ENCODE data around the gene PTCSC3.

Gene PTCSC3

DNA sequence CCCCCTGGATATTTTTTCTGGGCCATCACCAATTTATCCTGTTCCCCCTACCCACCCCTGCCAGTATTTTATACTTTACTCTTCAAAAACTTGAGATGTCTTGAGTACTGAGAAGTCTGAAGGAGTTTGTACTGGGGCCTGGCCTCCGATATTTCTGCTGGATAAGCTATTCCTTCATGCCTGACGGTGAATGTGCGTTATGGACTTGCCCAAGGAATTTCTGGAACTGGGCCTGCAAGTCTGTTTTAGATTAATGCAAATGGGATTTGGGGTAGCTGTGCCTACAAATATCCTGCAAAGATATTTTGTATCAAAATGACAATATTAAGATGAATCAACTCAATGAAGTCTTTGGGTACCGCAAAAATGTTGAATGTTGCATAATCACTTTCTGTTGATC lies at the start of gene PTCSC3:
Gene PTCSC3, minus strand, starts transcription at position 199 of the 400 bp plus-strand sequence.
- DNase-seq (ENCODE audit: extremely low read depth, low read depth), result peak; percentile 27
- TF ChIP-seq, protein P1, sequence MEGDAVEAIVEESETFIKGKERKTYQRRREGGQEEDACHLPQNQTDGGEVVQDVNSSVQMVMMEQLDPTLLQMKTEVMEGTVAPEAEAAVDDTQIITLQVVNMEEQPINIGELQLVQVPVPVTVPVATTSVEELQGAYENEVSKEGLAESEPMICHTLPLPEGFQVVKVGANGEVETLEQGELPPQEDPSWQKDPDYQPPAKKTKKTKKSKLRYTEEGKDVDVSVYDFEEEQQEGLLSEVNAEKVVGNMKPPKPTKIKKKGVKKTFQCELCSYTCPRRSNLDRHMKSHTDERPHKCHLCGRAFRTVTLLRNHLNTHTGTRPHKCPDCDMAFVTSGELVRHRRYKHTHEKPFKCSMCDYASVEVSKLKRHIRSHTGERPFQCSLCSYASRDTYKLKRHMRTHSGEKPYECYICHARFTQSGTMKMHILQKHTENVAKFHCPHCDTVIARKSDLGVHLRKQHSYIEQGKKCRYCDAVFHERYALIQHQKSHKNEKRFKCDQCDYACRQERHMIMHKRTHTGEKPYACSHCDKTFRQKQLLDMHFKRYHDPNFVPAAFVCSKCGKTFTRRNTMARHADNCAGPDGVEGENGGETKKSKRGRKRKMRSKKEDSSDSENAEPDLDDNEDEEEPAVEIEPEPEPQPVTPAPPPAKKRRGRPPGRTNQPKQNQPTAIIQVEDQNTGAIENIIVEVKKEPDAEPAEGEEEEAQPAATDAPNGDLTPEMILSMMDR (IDR thresholded peaks at IDR 0.05; ENCODE audit: low read depth, low read length), result no peak

DNA sequence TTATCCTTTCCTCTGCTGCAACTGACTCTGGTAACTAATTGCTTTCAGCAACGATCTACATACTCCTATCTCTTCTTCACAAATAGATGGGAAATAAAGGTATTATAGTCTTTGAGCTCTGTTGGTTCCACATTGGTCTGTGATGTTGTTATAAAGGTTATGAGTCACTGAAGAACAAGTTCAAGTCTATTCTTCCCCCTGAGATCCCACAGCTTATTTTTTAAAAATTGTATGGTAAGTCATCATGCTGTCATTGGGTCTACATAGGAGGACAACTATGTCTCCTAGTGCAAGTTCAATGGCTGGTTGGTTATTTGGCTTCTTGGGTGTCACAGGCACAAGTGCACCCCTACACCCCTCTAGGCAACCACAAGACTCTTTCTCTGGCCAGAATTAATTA lies 49.6 kb upstream of the PTCSC3 start:
- TF ChIP-seq, protein P1 (IDR thresholded peaks at IDR 0.05; ENCODE audit: low read depth, low read length), result no peak
- no peak for DNase-seq (ENCODE audit: extremely low read depth, low read depth)

DNA sequence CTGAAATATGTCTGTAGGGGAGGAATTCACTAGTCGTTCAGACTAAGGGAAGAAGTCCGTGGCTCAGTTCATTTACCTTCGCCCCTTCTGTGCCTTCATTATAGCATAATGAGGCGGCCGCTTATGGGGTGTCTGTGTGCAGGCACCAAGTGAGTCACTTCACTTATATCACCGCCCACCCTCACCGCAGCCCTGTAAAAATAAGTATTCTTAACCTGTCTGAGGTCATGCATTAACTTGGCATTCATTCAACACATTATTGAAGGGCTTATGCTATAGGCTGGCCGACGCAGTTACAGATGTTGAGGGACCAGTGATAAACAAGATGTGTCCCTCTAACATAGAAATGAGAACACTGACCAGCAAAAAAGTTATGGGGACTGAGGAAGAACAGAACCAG lies 47.7 kb upstream of the PTCSC3 start:
- no peak for DNase-seq (ENCODE audit: extremely low read depth, low read depth)
- TF ChIP-seq, protein P1 (IDR thresholded peaks at IDR 0.05; ENCODE audit: low read depth, low read length), result no peak

DNA sequence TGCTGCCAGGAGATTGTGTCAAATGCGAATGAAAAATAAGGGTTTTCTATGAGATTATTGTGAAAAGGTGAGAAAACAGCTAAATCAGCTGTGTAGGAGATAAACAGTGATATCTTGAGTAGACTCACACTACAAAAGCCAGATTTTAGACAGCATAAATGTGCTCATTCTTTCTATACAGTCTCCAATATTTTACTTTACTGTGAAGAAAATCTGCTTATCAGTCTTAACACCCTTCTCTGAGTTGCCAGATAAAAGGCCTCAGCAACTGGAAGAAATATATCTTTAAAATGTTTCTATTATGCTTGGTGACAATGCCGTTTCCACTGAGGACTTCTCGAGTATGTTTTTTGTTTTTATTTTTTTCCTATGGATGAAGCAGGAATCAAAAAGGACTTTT lies 47.0 kb upstream of the PTCSC3 start:
- no peak for DNase-seq (ENCODE audit: extremely low read depth, low read depth)

DNA sequence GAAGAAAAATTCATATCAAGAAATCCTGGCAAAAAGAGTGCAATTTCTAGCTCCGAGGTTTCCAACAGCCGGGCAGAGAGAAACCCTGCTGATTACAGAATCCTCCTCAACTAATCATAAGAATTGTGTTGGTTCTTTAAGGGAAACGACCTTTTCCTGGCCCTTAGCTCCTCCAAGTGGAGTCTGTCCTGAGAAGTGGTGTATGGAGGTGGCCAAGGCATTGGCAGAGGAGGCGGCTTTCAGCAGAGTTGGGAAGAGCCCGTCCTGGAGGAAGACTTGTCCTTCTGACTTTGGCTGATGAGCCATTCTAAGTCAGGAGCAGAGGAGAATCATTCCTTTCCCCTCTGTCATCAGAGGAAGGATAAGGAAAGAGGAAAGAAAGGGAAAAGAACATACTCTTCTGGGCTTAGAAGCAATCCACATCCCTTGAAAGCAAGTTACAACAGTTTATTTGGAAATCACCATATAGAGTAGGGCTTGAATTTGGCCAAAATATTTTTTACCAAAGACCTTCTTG lies 46.5 kb upstream of the PTCSC3 start:
- TF ChIP-seq, protein P1 (IDR thresholded peaks at IDR 0.05; ENCODE audit: low read depth, low read length), result no peak

More for the DNA sequence above, 47.0 kb upstream of the PTCSC3 start:
- TF ChIP-seq, protein P1 (IDR thresholded peaks at IDR 0.05; ENCODE audit: low read depth, low read length), result no peak

DNA sequence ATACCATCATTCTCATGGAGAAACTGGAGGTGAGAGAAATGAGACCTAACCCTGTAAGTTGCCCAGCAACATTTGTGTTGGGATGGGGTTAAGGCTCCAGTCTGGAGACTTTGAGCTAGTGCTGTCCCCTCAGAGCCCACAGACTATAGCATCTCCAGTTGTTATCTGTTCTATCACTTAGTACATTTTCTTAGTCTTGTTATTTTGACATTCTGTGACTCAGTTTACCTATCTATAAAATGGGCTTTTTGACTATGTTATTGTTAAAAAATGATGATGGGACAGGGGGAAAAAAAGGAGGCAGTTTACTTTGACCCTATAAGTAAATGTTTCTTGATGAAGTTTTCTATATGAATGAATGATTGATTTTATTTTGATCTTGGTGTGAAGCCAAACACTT lies 45.8 kb upstream of the PTCSC3 start:
- DNase-seq (ENCODE audit: extremely low read depth, low read depth), result no peak
- TF ChIP-seq, protein P1 (IDR thresholded peaks at IDR 0.05; ENCODE audit: low read depth, low read length), result no peak

More for the DNA sequence above, 46.5 kb upstream of the PTCSC3 start:
- DNase-seq (ENCODE audit: extremely low read depth, low read depth), result no peak

DNA sequence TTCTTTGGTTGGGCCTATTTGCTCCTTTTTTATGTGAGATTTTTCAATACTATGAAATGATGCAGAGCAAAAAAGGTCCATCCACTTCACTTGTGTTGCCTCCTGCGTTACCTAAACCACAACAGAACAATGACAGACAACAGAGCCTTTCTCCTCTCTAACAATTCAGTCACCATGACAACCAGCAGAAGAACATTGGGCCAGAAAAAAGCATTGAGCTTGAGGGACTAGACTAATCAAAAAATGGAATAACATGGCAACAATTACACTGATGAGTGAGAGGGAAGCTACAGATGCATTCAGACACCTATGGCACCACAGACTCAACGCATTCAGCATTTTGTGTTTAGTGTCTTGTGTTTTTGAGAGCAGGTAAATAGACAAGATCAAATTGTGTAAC lies 44.6 kb upstream of the PTCSC3 start:
- DNase-seq (ENCODE audit: extremely low read depth, low read depth), result no peak
- TF ChIP-seq, protein P1 (IDR thresholded peaks at IDR 0.05; ENCODE audit: low read depth, low read length), result no peak

All from AG09319 (cell line).